ENCODE measurements around the gene GOPC.
"Not testable (repeated sequence)": the region's sequence is repeated elsewhere in the genome, so short reads cannot be mapped to it uniquely, and the experiment has no call there.

Gene GOPC

GRCh38 chr6:117602151-117602898 lies at the start of gene GOPC:
Gene GOPC, minus strand, starts transcription at chr6:117602511. Its CDS starts 223 bp downstream, at chr6:117602288.
- DNase-seq = peak; percentile 92

GRCh38 chr6:117651984-117652383 lies 49.7 kb upstream of the GOPC start:
- not testable (repeated sequence) for DNase-seq

DNA sequence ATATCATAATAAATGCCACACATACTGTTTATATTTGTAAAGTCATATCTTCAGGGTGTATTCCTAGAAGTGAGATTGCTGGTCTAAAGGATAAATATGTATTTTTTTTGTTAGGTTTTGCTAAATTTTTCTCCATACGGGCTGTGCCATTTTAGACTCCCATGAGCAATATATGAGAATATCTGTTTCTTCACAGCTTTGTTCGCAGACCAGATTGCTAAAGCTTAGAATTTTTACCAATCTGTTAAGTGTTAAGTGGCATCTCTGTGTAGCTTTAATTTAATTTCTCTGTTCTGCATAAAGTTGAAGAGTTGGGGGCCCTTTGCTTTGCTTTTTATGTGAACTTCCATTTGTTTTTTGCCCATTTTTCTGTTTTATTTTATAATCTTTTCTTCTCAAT lies 40.7 kb upstream of the GOPC start:
- DNase-seq = no peak

GRCh38 chr6:117637770-117638169 lies 35.5 kb upstream of the GOPC start:
- no peak for DNase-seq

GRCh38 chr6:117629119-117629660 lies 26.9 kb upstream of the GOPC start:
- no peak for DNase-seq

- no peak for DNase-seq
These were observed 25.2 kb upstream of the GOPC start for GRCh38 chr6:117627533-117627932.

DNA sequence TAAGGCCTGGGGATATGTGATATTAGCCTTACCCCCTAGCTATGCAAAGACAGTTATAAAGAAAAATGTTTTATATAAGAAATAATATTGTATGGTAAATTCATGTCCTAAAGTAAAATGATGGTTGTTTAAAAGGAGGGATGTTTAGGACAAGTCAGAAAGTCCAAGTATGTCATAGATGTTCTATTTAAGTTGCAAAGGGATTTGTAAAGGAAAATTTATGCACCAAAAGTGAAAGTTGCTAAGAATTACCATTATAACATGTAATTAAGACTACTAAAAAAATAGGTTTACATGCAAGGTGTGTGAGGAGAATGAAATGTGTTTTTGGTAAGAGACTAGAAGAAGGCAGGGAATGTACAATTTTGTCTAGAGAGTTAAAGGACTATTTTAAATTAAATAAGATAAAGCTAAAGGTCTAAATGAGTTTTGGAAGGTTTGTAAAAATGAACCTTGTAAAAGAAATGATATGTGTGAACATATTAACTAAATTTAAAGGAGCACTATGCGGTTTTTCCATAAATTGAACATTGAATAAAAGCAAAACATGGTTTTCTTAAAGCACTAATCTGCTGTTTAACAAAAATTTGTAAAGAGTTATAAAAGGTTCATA lies 22.7 kb upstream of the GOPC start:
- no peak for DNase-seq

GRCh38 chr6:117619178-117619577 lies 16.9 kb upstream of the GOPC start:
- DNase-seq = no peak

- DNase-seq = no peak
These were observed 15.1 kb upstream of the GOPC start for GRCh38 chr6:117617210-117618035.

- DNase-seq = peak; percentile 52
These were observed 14.3 kb upstream of the GOPC start for GRCh38 chr6:117616391-117617209.

- DNase-seq = no peak
These were observed 13.6 kb upstream of the GOPC start for GRCh38 chr6:117615750-117616390.

DNA sequence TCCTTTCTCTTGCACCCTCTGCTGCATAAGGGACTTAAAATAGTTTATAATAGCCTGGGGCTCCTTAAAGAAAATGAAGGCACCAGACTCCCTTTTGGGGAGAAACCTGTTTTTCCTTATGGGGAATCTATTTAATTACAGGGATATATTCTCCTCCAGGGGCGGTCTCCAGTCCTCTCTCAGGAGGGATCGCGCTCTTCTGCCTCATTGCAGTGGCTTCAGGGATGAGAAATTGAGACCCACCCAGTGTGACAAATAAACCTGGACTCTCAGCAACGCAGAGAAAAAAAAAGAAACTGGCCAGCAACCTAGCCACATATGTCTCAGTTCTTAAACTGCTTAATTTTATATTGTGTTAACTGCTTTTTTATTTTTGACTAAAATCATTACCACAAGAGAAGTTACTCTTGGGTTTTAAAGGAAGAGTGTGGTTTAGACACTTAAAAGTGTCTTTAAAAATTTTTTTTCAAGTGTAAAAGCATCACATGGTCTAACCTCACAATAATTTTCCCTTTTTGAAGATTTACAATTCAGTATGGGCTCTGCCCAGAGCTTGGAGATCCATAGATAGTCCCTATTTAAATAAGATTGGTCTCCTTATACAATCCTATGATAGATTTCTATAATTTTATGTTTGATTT lies 11.7 kb upstream of the GOPC start:
- DNase-seq = no peak

DNA sequence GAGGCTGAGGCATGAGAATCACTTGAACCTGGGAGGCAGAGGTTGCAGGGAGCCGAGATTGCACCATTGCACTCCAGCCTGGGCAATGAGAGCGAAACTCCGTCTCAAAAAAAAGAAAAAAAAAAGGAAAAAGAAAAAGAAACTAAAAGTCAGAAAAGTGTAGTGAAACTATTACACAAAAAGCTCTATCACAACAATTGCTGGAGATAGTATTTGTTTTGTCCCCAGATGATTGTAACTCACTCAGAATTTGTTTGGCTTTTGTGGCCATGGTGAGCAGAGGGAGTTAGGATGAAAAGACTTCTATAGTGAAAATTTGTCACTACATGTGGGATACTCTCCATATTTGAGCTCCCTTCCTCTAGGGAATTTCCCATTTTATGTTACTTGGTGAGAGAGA lies 5.2 kb upstream of the GOPC start:
- DNase-seq = no peak

DNA sequence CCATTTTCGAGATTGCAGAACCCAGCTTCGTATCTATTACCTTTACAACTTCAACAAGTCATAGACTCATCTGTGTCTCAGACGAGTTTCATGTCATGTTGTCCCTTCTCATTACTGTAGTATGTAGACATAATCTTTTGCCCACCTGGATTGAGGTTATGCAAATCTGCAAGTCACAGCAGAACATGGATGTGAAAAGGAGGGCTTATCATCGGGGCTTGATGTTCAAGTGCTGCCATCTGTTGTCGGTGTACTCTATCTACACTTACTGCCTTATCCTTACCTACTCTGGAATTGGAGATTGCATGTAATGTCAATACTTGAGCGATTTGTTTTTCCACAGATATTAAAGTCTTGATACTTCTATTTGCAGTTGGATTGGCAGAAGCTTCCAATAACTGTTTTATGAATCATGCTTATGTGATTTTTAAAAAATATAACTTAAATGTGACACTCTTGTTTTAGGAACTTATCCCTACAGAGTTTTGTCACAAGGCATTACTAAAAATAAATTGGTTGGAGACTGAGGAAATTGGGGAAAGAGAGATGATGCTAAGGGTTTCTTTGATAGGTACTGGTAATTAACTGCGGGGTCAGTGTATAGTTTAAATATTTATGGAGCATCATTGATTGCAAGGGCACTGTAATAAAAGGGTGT lies 3.0 kb upstream of the GOPC start:
- no peak for DNase-seq

DNA sequence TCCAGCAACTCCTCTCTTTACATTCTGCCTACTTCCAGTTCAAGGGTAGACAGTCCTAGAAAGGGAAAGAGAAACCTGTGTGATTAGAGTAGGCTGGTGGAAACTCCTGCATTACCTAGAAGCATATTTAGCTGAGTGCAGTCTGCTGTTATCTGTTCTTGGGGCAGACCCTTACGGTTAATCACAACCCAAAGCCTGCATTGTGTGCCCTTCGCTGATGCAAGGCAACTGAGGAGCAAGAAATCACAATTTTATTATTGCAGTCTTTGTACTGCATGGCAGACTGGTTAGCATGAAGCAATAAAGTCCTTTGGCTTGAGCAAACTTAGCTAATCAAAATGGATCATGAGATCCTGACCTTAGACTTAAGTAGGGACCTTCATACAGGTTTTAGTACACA lies 1.5 kb upstream of the GOPC start:
- DNase-seq = no peak

DNA sequence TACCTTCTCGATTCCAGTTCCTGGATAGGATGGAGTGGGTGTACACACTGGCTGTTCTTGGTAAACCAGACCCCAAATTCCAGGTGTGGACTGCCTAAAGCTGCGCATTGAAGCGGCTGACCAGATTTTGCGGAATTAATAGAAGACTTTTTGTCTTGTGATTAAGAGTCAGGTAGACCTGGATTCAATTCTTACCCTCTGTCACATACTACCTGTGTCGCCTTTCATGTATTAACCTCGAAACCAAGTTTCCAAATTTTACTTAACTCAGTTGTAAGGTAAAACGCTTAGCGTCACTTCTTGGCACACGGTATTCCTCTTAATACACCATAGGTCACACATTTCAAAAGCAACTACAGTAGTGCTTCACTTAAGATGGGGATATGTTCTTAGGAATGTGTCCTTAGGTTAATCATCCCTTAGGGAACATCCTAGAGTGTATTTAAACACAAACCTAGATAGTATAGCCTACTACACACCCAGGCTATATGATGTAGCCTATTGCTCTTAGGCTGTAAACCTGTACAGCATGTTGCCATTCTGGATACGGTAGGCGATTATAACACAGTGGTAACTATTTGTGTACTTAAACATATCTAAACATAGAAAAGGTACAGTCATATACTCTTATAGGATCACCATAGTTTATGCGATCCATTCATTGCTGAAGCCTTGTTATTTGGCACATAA lies 733 bp upstream of the GOPC start:
- no peak for DNase-seq

DNA sequence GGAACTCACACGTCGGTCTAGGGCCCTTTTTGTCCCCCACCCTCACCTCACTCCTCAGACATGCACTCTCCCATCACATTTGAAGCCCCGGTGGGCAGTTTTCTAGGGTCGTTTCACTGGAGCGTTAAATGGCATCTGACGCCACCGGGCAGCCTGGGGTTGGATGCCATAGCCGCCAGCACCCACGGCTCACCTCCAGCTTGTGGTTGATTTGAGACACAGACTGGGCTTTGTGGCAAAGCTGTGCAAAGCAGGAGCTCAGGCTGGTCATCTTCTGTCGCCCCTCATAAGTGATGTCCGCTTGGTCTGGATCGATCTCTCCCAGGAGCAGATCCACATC lies 530 bp downstream of the GOPC start:
- DNase-seq = no peak

DNA sequence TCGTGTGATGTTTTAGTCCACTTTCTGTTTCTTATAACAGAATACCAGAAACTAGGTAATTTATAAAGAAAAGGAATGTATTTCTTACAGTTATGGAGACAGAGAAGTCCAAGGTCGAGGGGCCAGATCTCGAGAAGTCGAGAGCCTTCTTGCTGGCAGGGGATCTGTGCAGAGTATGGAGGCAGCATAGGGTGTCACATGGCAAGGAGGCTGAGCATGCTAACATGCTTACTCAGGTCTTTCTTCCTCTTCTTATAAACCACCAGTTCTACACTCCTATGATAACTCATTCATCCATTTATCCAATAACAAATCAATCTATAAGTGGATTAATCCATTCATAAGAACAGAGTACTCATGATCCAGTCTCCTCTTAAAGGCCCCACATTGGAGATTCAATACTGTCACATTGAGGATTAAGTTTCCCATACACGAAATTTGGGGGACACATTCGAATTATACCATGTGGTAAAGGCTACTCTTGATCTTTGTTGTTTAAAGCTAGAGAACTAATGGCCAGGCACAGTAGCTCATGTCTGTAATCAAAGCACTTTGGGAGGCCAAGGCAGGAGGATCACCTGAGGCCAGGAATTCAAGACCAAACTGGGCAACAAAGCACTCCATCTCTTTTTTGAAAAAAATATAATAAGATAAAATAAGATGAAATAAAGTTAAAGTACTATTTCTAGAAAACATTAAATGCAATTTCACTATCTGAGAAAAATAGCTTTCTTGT lies 2.1 kb downstream of the GOPC start:
- no peak for DNase-seq

DNA sequence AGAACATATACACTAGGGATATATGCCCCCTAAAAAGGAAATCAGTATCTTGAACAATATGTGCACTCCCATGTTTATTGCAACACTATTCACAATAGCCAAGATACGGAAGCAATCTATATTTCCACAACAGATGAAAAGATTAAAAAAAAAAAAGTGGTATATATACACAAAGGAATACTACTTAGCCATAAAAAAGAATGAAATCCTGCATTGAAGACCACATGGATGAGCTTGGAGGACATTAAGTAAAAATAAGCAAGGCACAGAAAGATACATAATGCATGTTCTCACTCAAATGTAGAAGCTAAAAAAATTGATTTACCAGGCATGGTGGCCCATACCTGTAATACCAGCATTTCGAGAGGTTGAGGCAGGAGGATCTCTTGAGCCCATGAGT lies 4.6 kb downstream of the GOPC start:
- DNase-seq = no peak

All from activated CD8-positive, alpha-beta memory T cell treated with anti-CD3 and anti-CD28 coated beads, Interleukin-2, amount 50 U/mL, for 48 hours (primary cell).